ENCODE data around the gene VSIR.

The VSIR gene

GRCh38 chr10:71720288-71720687, 53.0 kb downstream of the VSIR start:
- TF ChIP-seq TEAD4 (IDR thresholded peaks at IDR 0.05) (no peak), YY1 (IDR thresholded peaks at IDR 0.05; ENCODE audit: low read depth) (no peak), TAF1 (IDR thresholded peaks at IDR 0.05; ENCODE audit: low read depth) (no peak), TCF12 (IDR thresholded peaks at IDR 0.05; ENCODE audit: low read depth) (no peak), RAD21 (IDR thresholded peaks at IDR 0.05; ENCODE audit: low read depth) (no peak), EGR1 (IDR thresholded peaks at IDR 0.05) (no peak), ZBTB7A (IDR thresholded peaks at IDR 0.05; ENCODE audit: low read depth) (no peak), EP300 (IDR thresholded peaks at IDR 0.05; ENCODE audit: borderline replicate concordance) (no peak), CEBPB (IDR thresholded peaks at IDR 0.05) (no peak), FOXM1 (IDR thresholded peaks at IDR 0.05; ENCODE audit: borderline replicate concordance, low read depth) (no peak), MAX (IDR thresholded peaks at IDR 0.05) (no peak), NFIC (IDR thresholded peaks at IDR 0.05) (no peak), CREB1 (IDR thresholded peaks at IDR 0.05; ENCODE audit: low read depth) (no peak)
- TF ChIP-seq, protein P1, sequence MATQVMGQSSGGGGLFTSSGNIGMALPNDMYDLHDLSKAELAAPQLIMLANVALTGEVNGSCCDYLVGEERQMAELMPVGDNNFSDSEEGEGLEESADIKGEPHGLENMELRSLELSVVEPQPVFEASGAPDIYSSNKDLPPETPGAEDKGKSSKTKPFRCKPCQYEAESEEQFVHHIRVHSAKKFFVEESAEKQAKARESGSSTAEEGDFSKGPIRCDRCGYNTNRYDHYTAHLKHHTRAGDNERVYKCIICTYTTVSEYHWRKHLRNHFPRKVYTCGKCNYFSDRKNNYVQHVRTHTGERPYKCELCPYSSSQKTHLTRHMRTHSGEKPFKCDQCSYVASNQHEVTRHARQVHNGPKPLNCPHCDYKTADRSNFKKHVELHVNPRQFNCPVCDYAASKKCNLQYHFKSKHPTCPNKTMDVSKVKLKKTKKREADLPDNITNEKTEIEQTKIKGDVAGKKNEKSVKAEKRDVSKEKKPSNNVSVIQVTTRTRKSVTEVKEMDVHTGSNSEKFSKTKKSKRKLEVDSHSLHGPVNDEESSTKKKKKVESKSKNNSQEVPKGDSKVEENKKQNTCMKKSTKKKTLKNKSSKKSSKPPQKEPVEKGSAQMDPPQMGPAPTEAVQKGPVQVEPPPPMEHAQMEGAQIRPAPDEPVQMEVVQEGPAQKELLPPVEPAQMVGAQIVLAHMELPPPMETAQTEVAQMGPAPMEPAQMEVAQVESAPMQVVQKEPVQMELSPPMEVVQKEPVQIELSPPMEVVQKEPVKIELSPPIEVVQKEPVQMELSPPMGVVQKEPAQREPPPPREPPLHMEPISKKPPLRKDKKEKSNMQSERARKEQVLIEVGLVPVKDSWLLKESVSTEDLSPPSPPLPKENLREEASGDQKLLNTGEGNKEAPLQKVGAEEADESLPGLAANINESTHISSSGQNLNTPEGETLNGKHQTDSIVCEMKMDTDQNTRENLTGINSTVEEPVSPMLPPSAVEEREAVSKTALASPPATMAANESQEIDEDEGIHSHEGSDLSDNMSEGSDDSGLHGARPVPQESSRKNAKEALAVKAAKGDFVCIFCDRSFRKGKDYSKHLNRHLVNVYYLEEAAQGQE (IDR thresholded peaks at IDR 0.05; ENCODE audit: low read depth), result no peak
- TF ChIP-seq, protein P2, sequence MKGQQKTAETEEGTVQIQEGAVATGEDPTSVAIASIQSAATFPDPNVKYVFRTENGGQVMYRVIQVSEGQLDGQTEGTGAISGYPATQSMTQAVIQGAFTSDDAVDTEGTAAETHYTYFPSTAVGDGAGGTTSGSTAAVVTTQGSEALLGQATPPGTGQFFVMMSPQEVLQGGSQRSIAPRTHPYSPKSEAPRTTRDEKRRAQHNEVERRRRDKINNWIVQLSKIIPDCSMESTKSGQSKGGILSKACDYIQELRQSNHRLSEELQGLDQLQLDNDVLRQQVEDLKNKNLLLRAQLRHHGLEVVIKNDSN (IDR thresholded peaks at IDR 0.05), result no peak

DNA sequence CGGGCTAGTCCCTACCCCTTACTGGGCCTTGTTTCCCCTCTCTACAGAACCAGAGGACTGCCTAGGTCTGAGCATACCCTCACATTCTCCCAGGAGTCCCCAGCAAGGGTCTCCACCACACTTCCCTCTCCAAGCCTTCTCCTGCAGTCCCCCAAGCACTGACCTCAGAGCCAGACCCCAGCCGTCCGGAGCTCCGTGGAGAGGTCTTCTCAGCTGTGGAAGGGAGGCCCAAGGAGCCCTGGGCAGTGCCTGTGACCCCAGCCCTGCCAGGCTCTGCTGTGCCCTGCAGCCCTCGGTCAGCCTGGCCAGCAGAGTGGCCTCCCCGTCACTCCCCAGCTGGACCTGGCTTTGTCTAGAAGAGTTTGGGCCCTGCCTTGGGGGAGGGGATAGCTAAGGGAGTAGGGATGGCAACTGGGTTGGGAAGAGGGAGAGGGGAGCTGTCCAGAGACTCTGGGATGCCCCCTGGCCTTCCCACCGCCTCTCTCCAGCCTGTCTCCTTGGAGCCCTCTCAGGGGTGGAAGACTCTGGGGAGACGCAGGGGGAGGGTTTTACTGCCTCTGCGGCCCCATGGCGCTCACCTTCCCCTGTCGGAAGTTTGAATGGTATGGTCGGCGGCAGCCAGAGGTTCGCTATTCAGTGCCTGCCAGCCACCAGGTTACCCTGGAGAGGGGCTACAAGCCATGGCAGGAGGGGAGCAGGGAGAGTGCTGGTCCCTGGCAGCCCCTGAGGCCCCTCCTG, 53.7 kb downstream of the VSIR start, which contains the start of gene C10orf105:
Gene C10orf105, minus strand, starts transcription at position 315 of the 738 bp plus-strand sequence. CDS start 3,441 bp downstream, outside the sequence.
- TF ChIP-seq YY1 (IDR thresholded peaks at IDR 0.05; ENCODE audit: low read depth), result no peak
- TF ChIP-seq, protein P2 (IDR thresholded peaks at IDR 0.05), result no peak
- TF ChIP-seq NFIC (IDR thresholded peaks at IDR 0.05), result no peak
- no peak for TF ChIP-seq CREB1 (IDR thresholded peaks at IDR 0.05; ENCODE audit: low read depth)
- TF ChIP-seq EP300 (IDR thresholded peaks at IDR 0.05; ENCODE audit: borderline replicate concordance), result no peak
- no peak for TF ChIP-seq MAX (IDR thresholded peaks at IDR 0.05)

GRCh38 chr10:71719042-71719441, 54.3 kb downstream of the VSIR start:
- TF ChIP-seq, protein P1 (IDR thresholded peaks at IDR 0.05; ENCODE audit: low read depth), result no peak
- TF ChIP-seq YY1 (IDR thresholded peaks at IDR 0.05; ENCODE audit: low read depth) (no peak), EGR1 (IDR thresholded peaks at IDR 0.05) (no peak), RAD21 (IDR thresholded peaks at IDR 0.05; ENCODE audit: low read depth) (no peak), MAX (IDR thresholded peaks at IDR 0.05) (no peak), CEBPB (IDR thresholded peaks at IDR 0.05) (no peak), TEAD4 (IDR thresholded peaks at IDR 0.05) (no peak), EP300 (IDR thresholded peaks at IDR 0.05; ENCODE audit: borderline replicate concordance) (no peak), ZBTB7A (IDR thresholded peaks at IDR 0.05; ENCODE audit: low read depth) (no peak), NFIC (IDR thresholded peaks at IDR 0.05) (no peak), TAF1 (IDR thresholded peaks at IDR 0.05; ENCODE audit: low read depth) (no peak), CREB1 (IDR thresholded peaks at IDR 0.05; ENCODE audit: low read depth) (no peak), FOXM1 (IDR thresholded peaks at IDR 0.05; ENCODE audit: borderline replicate concordance, low read depth) (no peak)

DNA sequence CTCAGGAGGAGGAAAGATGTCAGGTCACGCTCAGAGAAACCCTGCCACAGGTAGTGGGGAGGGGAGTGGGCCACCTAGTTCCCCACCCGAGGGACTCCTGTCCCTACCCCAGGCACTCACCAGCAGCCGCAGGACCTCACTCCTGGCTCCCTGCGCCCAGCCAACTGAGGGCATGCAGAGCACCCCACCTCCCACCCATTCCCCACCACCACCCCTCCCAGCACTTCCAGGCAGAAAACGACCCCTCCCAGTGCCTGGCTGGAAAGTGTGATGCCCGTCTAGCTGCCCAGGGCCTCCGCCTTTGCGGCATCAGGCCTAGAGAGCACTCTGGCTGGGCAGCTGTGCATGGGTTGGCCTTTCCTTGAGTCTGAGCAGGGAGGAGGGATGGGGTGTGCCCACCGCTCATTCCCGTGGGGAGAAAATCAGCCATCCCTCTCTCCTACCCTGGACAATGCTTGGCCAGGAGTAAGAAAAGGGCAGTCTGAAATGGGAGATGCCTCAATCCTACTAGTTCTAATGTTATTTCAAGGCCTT, 55.1 kb downstream of the VSIR start:
- TF ChIP-seq TCF12 (IDR thresholded peaks at IDR 0.05; ENCODE audit: low read depth) (no peak), MAX (IDR thresholded peaks at IDR 0.05) (no peak), FOXM1 (IDR thresholded peaks at IDR 0.05; ENCODE audit: borderline replicate concordance, low read depth) (no peak), CEBPB (IDR thresholded peaks at IDR 0.05) (no peak), EP300 (IDR thresholded peaks at IDR 0.05; ENCODE audit: borderline replicate concordance) (no peak), EGR1 (IDR thresholded peaks at IDR 0.05) (no peak), ZBTB7A (IDR thresholded peaks at IDR 0.05; ENCODE audit: low read depth) (no peak)

DNA sequence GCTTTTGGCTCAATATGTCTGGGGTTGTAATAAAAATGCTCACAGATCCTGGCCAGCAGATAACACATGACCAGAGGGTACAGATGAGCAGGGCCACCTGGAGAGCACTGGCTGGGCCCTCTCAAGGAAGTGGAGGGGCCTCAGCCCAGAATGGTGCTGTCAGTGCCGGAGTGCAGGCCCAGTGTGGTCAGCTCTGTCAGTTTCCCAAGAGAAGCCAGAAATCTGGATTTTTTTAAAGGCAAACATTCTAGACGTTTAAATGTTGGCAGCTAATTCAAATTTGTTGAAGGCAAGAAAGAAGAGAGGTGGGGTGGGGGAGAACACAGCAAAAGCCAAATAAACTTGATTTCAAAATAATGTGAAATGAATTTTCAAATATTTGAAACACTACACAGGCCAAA, 55.8 kb downstream of the VSIR start:
- TF ChIP-seq TAF1 (IDR thresholded peaks at IDR 0.05; ENCODE audit: low read depth), result no peak
- no peak for TF ChIP-seq TEAD4 (IDR thresholded peaks at IDR 0.05)
- no peak for TF ChIP-seq FOXM1 (IDR thresholded peaks at IDR 0.05; ENCODE audit: borderline replicate concordance, low read depth)
- TF ChIP-seq YY1 (IDR thresholded peaks at IDR 0.05; ENCODE audit: low read depth), result no peak
- TF ChIP-seq EP300 (IDR thresholded peaks at IDR 0.05; ENCODE audit: borderline replicate concordance), result no peak
- TF ChIP-seq, protein P1 (IDR thresholded peaks at IDR 0.05; ENCODE audit: low read depth), result no peak
- TF ChIP-seq EGR1 (IDR thresholded peaks at IDR 0.05), result no peak
- TF ChIP-seq TCF12 (IDR thresholded peaks at IDR 0.05; ENCODE audit: low read depth), result no peak
- TF ChIP-seq CEBPB (IDR thresholded peaks at IDR 0.05), result no peak
- TF ChIP-seq RAD21 (IDR thresholded peaks at IDR 0.05; ENCODE audit: low read depth), result no peak
- TF ChIP-seq ZBTB7A (IDR thresholded peaks at IDR 0.05; ENCODE audit: low read depth), result no peak

Measured in Ishikawa (cell line).